HG03103 (cell line): ENCODE data around the gene CCT6B.

Experiments
- ATAC-seq: cut with Tn5 transposase; IDR thresholded peaks from one replicate; pipeline ENCODE4 v1.9.1; 2021; ENCODE audit warnings: low read depth; ENCODE audit not compliant: unreplicated experiment

CCT6B gene

GRCh38 chr17:34892461-34893249, 68.6 kb downstream of the CCT6B start:
- ATAC-seq: no peak

GRCh38 chr17:34886831-34887230, 74.4 kb downstream of the CCT6B start:
- ATAC-seq: no peak

GRCh38 chr17:34885076-34885475, 76.2 kb downstream of the CCT6B start:
- no peak for ATAC-seq

GRCh38 chr17:34884597-34884996, 76.7 kb downstream of the CCT6B start:
- no peak for ATAC-seq

- ATAC-seq: no peak
Measured at GRCh38 chr17:34883106-34884000, 77.9 kb downstream of the CCT6B start.

- ATAC-seq: no peak
Measured at GRCh38 chr17:34879146-34879545, 82.1 kb downstream of the CCT6B start.
